HG02642 (cell line): ENCODE data around the gene CYB5R3.

ENCODE experiments used
- ATAC-seq: cut with Tn5 transposase; IDR thresholded peaks from one replicate; pipeline ENCODE4 v1.9.1; 2021; ENCODE audit warnings: mild to moderate bottlenecking; ENCODE audit not compliant: unreplicated experiment, poor library complexity

CYB5R3 gene

GRCh38 chr22:42649246-42650099 lies at the start of gene CYB5R3:
Gene CYB5R3 (minus strand): TSS chr22:42649392. CDS start chr22:42649315, 77 bp downstream.
- peak; percentile 71 for ATAC-seq

DNA sequence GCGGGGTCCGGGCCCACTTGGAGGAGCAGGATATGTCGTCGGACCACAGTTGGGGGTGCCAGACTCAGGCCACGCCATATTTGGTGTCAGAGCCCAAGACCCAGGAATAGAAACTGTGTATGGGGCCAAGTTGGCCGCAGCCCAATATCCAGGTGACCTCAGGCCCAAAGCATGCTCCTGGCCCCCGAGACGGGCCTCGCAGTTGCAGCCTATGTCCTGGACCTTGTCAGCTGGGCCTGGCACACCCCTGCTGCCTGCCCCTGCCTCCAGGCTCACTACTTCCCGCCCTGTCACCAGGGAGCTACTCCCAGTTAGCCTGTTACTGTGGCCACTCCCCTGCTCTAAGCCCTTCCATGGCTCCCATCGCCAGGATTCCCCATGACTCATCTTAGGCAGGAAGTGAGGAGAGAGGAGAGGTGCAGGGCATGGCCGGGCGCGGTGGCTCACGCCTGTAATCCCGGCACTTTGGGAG lies 48.4 kb upstream of the CYB5R3 start:
- no peak for ATAC-seq

GRCh38 chr22:42696331-42696967 lies 47.3 kb upstream of the CYB5R3 start:
- ATAC-seq, result no peak

DNA sequence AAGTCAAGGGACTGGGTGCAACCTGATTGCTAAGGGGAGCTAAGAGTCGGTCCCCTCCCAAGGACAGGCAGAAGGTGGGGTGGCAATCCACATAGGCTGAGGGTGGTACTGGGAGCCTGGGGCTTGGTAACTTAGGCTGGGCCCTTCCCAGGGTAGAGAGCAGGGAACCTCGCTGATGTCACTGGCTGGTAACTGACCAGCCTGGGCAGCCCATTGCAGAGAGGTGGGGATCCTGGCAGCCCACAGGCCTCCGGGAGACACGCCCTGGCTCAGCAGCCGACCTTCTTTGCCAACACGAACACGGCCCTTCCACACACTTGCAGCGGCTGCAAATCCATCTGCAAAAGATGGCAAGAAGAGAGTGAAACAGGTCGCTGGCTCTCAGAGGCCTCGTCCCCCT lies 46.1 kb upstream of the CYB5R3 start:
- no peak for ATAC-seq

DNA sequence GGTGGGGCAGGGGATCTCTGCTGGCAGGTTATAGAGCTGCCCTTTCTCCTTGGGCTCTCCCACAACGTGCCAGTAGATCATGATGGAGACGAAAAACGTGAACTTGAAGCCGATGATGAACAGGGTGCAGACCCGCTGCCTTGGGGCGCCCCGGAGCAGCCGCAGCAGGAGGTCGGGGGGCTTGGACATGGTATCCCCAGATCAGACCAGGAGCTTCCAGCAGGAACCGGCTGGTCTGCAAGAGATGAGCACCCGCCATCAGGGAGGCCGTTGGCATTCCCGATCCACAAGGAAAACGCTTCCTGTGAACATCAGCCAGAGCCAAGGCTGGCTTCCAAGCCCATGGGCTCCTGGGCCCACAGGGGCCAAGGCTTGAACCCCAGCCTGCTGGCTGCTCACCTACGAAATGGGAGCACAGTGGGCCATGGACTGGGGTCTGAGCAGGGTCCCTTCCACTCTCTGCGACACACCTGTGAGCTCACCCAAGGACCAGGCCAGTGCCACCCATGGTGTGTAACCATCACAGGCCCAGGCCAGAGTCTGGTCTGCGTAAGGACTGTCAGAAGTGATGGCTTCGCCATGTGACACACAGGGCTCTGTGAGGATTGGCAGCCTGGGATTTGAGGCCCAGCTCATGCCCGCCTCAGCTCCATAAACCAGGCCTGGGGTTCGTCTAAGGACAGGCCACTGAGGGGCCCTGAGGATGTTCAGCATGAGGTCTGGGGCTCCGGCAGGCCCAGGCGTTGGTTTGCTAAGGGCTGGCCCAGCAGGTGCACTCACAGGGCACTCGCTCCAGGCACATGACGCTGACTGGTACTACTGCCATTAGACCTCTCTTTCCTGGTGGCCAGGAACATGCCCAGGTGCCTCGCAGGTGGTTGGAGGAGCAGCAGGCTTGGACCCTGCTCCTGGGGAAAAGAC lies 44.8 kb upstream of the CYB5R3 start:
- no peak for ATAC-seq

- no peak for ATAC-seq
These were observed 44.0 kb upstream of the CYB5R3 start for GRCh38 chr22:42693055-42693762.

- no peak for ATAC-seq
These were observed 43.3 kb upstream of the CYB5R3 start for GRCh38 chr22:42692239-42693054.

DNA sequence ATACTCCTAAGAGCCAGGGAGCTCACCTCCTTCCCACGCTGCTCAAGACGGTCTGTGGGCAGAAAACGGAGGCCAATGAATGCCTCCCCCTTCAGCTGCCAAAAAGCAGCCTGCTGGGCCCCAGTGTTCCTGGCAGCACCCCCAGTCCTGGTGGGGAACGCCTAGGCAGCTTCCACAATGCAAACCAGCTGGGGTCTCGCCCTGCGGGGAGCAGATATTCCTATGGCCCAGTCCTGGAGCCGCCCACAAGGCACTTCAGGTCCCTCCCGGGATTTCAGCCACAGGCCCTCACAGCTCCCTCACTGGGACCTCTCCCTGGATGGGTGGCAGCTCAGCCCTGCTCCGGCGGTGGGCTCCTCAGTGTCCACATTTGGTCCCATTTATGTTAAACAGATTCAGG lies 42.2 kb upstream of the CYB5R3 start:
- ATAC-seq, result no peak

DNA sequence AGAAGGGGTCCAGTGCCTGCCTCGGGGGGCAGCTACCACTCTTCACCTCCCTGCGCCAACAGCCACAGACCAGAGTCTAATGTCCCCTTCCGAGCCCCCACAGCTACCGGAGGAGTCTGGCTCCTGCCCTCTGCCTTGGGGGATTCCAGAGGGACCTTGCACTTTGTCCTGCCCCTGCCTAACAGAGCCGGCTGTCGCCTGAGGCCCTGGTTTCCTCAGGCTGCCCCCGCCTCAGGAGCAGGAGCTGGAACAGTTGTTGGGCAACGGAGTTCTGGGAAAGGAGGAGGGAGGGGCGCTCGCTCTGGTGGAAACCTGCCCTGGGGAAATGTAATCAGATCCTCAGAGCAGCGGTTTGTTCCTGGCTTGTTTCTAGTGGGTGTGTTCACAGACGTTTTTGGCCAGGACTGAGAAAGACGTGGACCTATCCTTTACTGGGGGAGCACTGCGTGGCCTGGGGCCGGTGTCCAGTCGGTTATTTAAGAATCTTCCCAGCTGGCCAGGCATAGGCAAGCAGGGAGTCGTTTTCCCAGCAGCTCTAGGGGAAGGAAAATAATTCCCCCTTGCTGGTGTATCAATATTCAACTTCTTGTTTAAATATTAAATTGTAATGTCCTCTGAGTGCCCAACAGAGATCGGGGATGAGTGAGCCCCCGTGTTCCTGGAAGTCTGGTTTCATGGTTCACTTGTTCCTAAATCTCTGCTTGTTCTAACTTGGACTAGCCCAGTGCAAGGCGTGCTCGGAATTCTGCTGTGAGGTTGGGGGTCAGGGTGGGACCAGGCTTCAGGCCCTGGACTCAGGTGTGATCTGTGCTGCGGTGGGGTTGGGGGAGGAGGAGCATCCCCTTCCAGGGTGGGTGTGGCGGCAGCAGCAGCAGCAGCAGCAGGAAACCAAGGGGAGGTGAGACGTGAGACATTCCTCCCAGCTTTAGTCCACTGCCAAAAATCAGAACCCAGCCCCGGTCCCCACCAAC lies 39.3 kb upstream of the CYB5R3 start:
- no peak for ATAC-seq

- no peak for ATAC-seq
These were observed 37.7 kb upstream of the CYB5R3 start for GRCh38 chr22:42686756-42687491.

DNA sequence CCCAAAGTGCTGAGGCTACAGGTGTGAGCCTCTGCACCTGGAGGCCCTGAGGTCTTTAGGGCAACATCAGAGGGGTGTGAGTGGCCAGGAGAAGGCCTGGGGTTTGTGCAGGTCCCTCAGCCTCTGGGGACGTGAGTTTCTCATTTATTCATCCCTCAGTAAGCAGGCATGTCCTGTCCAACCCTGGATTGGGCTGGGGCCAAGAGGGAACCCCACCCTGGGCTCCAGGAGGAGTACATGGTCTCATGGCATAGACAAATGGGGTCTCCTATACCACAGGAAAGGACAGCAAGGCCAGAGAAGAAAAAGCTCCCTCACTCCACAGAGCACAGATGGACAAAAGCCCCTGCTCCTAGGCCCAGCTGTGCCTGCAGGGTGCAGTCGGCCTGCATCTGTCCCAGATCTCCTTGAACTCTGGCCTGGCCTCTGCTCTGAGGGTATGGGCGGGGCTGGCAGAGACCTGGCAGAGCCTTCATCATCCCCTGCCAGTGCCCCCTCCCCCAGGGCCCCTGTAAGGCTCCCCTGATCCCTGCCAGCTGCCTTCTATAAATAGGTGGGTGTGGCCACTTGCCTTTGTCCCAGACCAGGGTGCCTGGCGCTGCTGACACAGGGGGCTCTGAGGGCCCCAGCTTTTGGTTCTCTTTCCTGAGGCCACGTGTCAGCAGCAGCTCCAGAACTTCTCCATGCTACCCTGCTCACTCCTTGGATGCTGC lies 36.9 kb upstream of the CYB5R3 start:
- no peak for ATAC-seq

DNA sequence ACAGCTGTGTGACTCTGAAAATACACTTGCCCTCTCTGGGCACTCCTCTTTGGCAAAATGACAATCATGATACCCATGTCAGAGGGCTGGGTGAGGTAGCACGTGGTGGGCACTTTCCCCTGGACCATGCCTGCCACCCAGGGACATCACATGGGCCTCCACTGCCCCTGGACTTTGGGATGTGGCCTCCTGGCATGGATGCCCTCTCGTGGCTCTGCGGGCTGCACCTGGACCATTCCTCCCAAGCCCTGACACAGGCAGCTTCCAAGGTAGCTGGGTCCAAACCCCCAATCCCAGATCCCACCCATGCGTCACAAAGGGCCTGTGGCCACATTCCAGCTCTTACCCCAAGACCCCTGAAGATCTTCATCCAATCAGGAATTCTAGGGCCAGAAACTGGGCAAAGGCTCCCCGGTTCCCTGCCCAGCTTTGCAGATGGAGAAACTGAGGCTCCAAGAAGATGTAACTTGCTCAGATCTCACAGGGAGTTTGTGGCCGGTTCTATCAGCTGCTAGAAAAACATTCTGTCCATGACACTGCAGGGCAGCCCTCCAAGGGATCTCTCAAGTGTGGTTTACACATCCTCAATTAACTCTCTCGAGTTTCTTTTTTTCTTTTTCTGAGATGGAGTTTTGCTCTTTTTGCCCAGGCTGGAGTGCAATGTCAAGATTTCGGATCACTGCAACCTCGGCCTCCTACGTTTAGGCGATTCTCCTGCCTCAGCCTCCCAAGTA lies 35.4 kb upstream of the CYB5R3 start:
- no peak for ATAC-seq

- ATAC-seq, result no peak
These were observed 34.5 kb upstream of the CYB5R3 start for GRCh38 chr22:42683578-42684283.

DNA sequence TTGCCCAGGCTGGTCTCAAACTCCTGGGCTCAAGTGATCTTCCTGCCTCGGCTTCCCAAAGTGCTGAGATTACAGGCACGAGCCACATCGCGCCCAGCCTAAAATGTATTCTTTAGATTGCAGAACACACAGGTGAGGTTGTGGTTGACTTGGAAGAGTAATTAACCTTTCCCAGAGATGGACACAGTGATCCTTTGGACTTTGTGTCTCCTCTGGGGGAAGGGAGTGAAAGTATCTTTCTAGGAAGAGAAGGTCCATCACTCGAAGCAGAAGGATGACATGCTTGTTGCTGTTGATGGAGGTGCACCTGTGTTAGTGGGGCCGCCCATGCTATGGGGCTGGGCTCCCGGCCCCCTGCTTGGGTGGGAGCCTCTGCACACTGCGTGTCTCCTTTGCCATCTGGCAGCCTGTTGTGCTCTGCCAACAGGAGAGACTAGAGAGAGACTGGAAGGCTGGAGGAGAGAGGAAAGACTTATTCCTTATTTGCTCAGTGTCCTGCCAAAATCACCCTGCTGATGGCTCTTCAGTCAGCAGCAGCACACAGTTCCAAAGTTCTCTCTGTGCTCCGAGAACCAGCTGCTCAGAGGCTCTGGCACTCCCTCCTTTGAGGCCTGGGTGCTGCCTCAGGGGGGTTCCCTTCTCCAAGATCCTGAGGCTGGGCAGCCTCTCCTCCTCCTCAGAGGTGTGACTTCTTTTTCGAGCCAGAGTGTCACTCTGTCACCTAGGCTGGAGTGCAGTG lies 33.1 kb upstream of the CYB5R3 start:
- ATAC-seq, result no peak

DNA sequence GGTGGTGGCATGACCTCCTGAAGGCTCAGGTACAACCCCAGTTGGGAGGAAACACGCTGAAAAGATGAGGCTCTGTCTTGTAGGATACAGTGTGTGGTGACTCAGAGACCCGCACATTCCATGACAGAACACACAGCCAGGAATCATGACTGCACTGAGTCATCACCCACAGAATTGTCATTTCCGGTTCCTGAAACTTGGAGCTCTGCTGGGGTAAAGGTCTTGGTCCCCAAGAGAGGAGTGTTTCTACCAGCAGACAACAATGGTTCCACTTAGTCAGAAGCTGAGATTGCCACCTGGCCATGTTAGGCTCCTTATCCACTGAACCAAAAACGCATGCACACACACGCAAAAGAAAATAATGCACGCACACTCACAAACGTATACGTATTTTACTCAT lies 31.5 kb upstream of the CYB5R3 start:
- ATAC-seq, result no peak
